ENCODE results near the gene PKNOX1.
"Not testable (repeated sequence)": the region's sequence is repeated elsewhere in the genome, so short reads cannot be mapped to it uniquely, and the experiment has no call there.

The PKNOX1 gene

DNA sequence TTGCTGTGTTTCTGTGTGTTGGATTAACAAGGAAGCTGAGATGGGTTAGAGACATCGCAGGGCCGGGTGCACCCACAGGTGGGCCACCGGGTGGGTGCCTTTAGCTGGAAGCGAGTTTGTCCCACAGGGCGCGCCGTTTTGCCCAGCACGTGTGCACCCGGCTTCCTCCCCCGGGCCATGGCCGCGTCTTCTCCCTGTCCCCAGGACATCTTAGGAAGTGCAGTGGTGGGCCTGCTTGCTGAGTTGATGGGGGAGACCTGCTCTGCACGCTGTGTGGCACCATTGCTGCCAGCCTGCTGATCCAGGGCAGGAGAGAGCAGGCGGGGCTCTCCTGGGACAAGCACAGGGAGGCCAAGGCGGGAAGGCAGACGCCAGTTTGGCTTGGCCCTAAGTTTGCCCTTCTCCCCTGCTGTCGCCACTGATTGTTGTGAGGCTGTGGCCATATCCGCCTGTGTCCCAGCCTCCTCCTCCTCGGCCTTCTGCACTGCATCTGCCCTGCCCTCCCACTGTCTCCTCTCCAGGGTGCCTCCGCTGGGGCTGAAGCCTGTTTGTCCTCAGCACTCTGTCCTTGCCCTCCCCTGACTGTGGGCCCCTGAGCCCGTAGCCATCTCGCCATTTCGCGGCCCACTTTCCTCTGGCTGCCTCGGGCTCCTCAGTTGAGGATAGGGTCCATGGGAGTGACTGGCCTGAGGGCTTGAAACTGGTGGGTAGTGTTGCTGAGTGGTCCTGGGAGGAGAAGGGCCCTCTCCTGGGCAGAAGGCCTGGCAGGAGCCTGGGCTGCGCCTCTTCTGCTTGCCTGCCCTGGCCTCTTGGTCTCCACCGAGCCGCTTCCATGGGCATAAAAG, 47.6 kb downstream of the PKNOX1 start:
- Histone ChIP-seq H3K4me1 (ENCODE audit: control insufficient read depth, insufficient read depth, low read length) (peaks cover 2% of the 10 kb centered on the region), H3K36me3 (ENCODE audit: control insufficient read depth in 2 of 2, insufficient read depth in 2 of 2, low read length in 2 of 2) (peaks cover 14 to 39% of the 10 kb centered on the region in 2 donors), H3K27me3 (ENCODE audit: control insufficient read depth in 1 of 2, insufficient read depth in 2 of 2, low read length in 2 of 2) (no peaks in the 10 kb centered on the region), H3K27ac (ENCODE audit: low read length) (no peak overlapping the region), H3K9me3 (ENCODE audit: control insufficient read depth in 2 of 2, low read length in 2 of 2) (no peaks in the 10 kb centered on the region), H3K9ac (ENCODE audit: low read length in 2 of 2) (no peak overlapping the region), H3K4me3 (ENCODE audit: low read length in 2 of 2) (no peak overlapping the region)

DNA sequence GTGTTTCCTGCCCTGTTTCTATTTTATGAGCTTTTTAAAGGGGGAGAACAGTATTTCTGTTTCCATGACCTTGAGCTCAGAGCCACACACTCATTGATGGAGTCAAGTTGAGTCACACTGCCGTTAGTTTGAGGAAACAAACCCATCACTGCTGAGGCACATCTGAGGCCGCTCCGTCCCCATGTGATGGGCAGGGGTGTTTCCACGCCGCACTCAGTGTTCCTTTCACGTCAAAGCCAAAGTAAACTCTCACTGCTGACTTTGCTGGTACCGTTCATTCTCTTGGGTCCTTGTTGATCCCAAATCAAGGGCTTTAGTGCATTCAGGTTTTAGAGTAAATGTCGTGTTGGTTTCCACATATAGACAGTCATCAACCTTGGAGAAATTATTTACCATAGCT, 48.8 kb downstream of the PKNOX1 start:
- H3K9ac ChIP-seq (ENCODE audit: low read length in 2 of 2) = no peak overlapping the region
- no peaks in the 10 kb centered on the region for H3K9me3 ChIP-seq (ENCODE audit: control insufficient read depth in 2 of 2, low read length in 2 of 2)
- no peaks in the 10 kb centered on the region for H3K27me3 ChIP-seq (ENCODE audit: control insufficient read depth in 1 of 2, insufficient read depth in 2 of 2, low read length in 2 of 2)
- H3K27ac ChIP-seq (ENCODE audit: low read length) = no peak overlapping the region
- peaks cover 2% of the 10 kb centered on the region for H3K4me1 ChIP-seq (ENCODE audit: control insufficient read depth, insufficient read depth, low read length)
- H3K36me3 ChIP-seq (ENCODE audit: control insufficient read depth in 2 of 2, insufficient read depth in 2 of 2, low read length in 2 of 2) = peaks cover 14 to 42% of the 10 kb centered on the region in 2 donors
- no peak overlapping the region for H3K4me3 ChIP-seq (ENCODE audit: low read length in 2 of 2)

DNA sequence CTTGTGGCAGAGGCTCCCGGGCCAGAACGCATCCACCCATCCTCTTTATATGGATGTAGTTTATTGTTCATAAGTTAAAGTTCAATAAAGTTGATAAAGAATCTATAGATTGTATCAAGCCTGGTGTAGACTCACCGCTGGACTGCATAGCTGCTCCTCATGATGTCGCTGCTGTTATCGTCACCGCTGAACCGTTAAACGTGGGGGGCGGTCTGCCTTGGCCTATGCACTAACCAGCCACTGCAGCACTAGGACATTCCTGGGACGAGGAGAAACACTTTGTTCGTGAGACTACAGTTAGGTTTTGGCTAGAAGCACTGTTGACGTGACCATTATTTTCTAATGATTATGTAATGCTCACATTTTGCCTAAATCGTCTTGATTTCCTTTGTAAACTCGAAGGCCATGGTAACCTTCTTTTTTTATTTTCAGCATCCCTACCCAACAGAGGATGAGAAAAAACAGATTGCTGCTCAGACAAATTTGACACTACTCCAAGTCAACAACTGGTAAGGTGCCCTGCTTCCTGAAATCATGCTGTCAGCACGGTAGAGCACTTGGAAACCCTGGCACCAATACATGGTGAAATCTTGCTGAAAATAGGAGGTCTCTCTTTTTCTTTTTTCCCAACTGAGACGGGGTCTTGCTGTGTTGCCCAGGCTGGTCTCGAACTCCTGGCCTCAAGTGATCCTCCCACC, 50.2 kb downstream of the PKNOX1 start:
- peaks cover 2% of the 10 kb centered on the region for H3K4me1 ChIP-seq (ENCODE audit: control insufficient read depth, insufficient read depth, low read length)
- peaks cover 20 to 46% of the 10 kb centered on the region in 2 donors for H3K36me3 ChIP-seq (ENCODE audit: control insufficient read depth in 2 of 2, insufficient read depth in 2 of 2, low read length in 2 of 2)
- no peaks in the 10 kb centered on the region for H3K27me3 ChIP-seq (ENCODE audit: control insufficient read depth in 1 of 2, insufficient read depth in 2 of 2, low read length in 2 of 2)
- no peaks in the 10 kb centered on the region for H3K9me3 ChIP-seq (ENCODE audit: control insufficient read depth in 2 of 2, low read length in 2 of 2)
- peak overlapping the region in 1 of 2 donors; percentile 5 for H3K9ac ChIP-seq (ENCODE audit: low read length in 2 of 2)
- no peak overlapping the region for H3K4me3 ChIP-seq (ENCODE audit: low read length in 2 of 2)
- peak overlapping the region; percentile 55 for H3K27ac ChIP-seq (ENCODE audit: low read length)

DNA sequence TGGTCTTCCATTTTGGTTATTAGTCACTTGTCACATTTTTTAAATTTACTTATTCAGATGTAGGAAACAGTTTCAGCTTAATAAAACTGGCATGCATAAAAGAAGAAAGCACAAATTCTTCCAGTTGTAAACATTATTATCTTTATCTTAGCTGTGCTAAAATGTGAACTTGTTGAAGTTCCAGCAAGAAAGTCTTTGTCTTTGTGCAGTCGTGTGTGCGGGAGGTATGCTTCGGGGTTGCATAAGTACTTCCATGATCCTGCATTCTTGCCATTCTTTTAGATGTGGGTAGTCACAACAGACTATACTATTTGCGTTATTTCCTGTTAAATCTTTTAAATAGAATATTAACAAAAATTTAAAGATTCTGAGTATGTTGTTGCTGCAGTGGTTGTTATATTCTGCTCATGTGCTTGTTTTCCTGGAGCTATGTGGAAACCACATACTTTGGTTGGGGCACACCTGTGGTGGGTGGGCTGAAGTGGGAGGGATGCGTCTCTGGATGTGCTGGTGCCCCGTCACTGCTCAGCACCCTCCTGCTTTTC, 51.3 kb downstream of the PKNOX1 start:
- Histone ChIP-seq H3K36me3 (ENCODE audit: control insufficient read depth in 2 of 2, insufficient read depth in 2 of 2, low read length in 2 of 2) (peaks cover 29 to 50% of the 10 kb centered on the region in 2 donors), H3K9me3 (ENCODE audit: control insufficient read depth in 2 of 2, low read length in 2 of 2) (no peaks in the 10 kb centered on the region), H3K27me3 (ENCODE audit: control insufficient read depth in 1 of 2, insufficient read depth in 2 of 2, low read length in 2 of 2) (no peaks in the 10 kb centered on the region), H3K27ac (ENCODE audit: low read length) (no peak overlapping the region), H3K9ac (ENCODE audit: low read length in 2 of 2) (no peak overlapping the region), H3K4me1 (ENCODE audit: control insufficient read depth, insufficient read depth, low read length) (peaks cover 2% of the 10 kb centered on the region), H3K4me3 (ENCODE audit: low read length in 2 of 2) (no peak overlapping the region)

DNA sequence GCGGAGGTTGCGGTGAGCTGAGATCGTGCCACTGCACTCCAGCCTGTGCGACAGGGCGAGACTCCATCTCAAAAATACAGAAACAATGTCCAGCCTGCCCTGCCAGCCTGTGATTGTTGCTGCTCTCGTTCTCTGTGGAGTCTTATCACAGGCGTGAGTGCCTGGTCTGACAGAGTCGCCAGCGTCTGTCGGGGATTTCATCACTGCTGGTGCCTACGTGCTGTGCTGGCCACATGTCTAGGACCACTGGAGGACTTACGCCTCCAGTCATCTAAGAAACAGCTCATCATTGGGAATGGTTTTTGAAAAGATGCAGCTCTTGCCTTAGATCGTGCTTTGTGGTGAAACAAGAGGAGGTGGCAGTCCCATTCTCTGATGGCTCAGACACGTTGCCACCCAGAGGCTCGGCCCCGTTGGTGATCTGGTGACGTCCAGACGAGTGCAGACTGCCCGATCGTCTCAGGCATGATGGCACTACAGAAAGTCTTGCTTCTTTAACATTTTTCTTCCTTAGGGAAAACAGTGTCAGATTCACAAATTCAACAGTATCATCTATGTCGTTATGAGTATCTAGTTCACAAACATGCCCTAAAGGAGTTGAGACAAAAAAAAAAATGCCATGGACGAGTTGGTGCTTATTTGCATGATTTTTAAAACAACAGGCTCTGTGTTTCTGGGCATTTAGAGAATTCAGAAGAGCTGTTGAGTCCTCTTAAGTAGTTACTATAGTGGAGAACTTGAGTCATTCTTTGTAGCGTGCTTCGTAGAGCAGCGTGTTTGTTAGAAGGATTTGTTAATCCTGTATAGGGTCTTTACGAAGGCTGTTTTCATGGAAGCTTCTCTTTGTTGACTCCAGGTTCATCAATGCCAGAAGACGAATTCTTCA, 53.7 kb downstream of the PKNOX1 start:
- no peaks in the 10 kb centered on the region for H3K27me3 ChIP-seq (ENCODE audit: control insufficient read depth in 1 of 2, insufficient read depth in 2 of 2, low read length in 2 of 2)
- no peak overlapping the region for H3K4me3 ChIP-seq (ENCODE audit: low read length in 2 of 2)
- H3K9ac ChIP-seq (ENCODE audit: low read length in 2 of 2) = no peak overlapping the region
- H3K4me1 ChIP-seq (ENCODE audit: control insufficient read depth, insufficient read depth, low read length) = peaks cover 2% of the 10 kb centered on the region
- no peak overlapping the region for H3K27ac ChIP-seq (ENCODE audit: low read length)
- peaks cover 29 to 43% of the 10 kb centered on the region in 2 donors for H3K36me3 ChIP-seq (ENCODE audit: control insufficient read depth in 2 of 2, insufficient read depth in 2 of 2, low read length in 2 of 2)
- no peaks in the 10 kb centered on the region for H3K9me3 ChIP-seq (ENCODE audit: control insufficient read depth in 2 of 2, low read length in 2 of 2)

DNA sequence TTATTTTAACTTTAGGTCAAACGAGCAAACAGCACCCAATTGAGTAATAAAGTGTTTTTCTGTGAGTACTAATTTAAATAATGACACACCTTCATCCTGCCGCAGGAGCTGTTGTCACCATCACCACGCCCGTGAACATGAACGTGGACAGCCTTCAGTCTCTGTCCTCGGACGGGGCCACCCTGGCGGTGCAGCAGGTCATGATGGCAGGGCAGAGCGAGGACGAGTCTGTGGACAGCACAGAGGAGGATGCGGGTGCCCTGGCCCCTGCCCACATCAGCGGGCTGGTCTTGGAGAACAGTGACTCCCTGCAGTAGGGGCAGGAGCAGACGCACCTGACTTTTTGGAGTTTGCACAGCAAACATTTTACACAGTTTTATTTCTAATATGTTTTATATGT, 55.4 kb downstream of the PKNOX1 start:
- Histone ChIP-seq H3K36me3 (ENCODE audit: control insufficient read depth in 2 of 2, insufficient read depth in 2 of 2, low read length in 2 of 2) (peaks cover 27 to 38% of the 10 kb centered on the region in 2 donors), H3K9me3 (ENCODE audit: control insufficient read depth in 2 of 2, low read length in 2 of 2) (no peaks in the 10 kb centered on the region), H3K4me1 (ENCODE audit: control insufficient read depth, insufficient read depth, low read length) (no peaks in the 10 kb centered on the region), H3K27me3 (ENCODE audit: control insufficient read depth in 1 of 2, insufficient read depth in 2 of 2, low read length in 2 of 2) (no peaks in the 10 kb centered on the region), H3K27ac (ENCODE audit: low read length) (no peak overlapping the region), H3K4me3 (ENCODE audit: low read length in 2 of 2) (no peak overlapping the region), H3K9ac (ENCODE audit: low read length in 2 of 2) (no peak overlapping the region)

DNA sequence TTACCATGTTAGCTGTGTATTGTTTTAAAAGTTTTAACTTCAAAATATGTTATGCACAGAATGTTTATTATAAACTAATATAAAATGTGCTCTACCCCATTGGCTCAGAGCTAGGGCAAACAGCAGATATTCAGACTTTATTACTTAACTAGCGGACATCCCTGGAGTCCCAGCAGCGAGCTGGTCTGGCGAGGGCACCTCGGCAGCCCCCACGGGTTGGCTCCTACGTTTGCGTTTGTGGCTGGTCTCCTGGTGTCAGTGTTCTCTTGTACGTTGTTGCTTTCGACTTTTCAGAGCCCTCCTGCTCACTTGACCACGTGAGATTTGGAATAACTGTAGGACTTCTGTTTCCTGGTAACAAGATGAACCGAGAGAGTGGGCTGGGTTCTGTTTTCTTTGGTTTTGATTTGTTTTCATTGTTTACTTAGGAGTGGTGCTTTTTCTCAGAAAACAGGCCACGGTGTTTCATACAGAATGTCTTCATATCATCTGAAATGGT, 56.8 kb downstream of the PKNOX1 start:
- Histone ChIP-seq H3K9me3 (ENCODE audit: control insufficient read depth in 2 of 2, low read length in 2 of 2) (no peaks in the 10 kb centered on the region), H3K27me3 (ENCODE audit: control insufficient read depth in 1 of 2, insufficient read depth in 2 of 2, low read length in 2 of 2) (no peaks in the 10 kb centered on the region), H3K27ac (ENCODE audit: low read length) (no peak overlapping the region), H3K9ac (ENCODE audit: low read length in 2 of 2) (no peak overlapping the region), H3K36me3 (ENCODE audit: control insufficient read depth in 2 of 2, insufficient read depth in 2 of 2, low read length in 2 of 2) (peaks cover 24 to 33% of the 10 kb centered on the region in 2 donors), H3K4me3 (ENCODE audit: low read length in 2 of 2) (no peak overlapping the region), H3K4me1 (ENCODE audit: control insufficient read depth, insufficient read depth, low read length) (no peaks in the 10 kb centered on the region)

DNA sequence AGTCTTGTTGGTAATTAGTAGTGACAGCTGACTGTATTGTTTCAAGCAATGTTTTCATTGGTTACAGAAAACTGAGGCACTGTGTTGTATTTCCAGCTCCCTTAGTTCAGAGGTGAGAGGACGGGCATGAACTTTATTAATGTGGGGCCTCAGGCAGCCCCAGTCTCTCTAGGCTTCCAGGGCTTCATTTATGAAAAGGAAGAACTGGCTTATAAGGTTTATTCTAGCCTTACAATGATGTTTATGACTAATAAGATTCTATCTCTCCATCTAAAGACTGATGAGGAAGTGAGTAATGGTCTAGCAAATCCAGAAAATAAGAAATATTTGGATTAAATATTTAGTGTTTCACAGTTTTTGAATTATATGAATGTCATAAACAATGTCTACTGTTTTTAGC, 59.7 kb downstream of the PKNOX1 start:
- no peak overlapping the region for H3K9ac ChIP-seq (ENCODE audit: low read length in 2 of 2)
- H3K27ac ChIP-seq (ENCODE audit: low read length) = no peak overlapping the region
- no peaks in the 10 kb centered on the region for H3K27me3 ChIP-seq (ENCODE audit: control insufficient read depth in 1 of 2, insufficient read depth in 2 of 2, low read length in 2 of 2)
- no peaks in the 10 kb centered on the region for H3K9me3 ChIP-seq (ENCODE audit: control insufficient read depth in 2 of 2, low read length in 2 of 2)
- no peaks in the 10 kb centered on the region for H3K4me1 ChIP-seq (ENCODE audit: control insufficient read depth, insufficient read depth, low read length)
- H3K4me3 ChIP-seq (ENCODE audit: low read length in 2 of 2) = no peak overlapping the region
- peaks cover 19 to 20% of the 10 kb centered on the region in 2 donors for H3K36me3 ChIP-seq (ENCODE audit: control insufficient read depth in 2 of 2, insufficient read depth in 2 of 2, low read length in 2 of 2)

DNA sequence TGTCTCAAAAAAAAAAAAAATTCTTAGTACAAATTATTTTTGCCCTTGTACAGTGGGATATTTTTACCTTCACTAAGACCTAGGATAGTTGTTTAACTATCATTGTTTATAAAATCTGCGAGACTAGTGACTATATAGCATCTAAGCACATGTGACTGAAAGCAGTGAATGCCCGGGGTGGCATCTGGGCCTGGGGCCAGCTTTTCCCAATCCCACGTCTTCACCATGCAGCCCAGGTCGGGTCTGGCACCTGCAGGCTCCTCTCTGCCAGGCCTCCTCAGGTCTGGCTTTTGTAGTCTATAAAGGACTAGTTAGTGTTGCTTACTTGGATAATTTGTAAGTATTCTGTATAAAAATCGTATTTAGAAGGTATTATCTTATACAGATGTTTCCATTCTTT, 60.5 kb downstream of the PKNOX1 start:
- peaks cover 16 to 17% of the 10 kb centered on the region in 2 donors for H3K36me3 ChIP-seq (ENCODE audit: control insufficient read depth in 2 of 2, insufficient read depth in 2 of 2, low read length in 2 of 2)

DNA sequence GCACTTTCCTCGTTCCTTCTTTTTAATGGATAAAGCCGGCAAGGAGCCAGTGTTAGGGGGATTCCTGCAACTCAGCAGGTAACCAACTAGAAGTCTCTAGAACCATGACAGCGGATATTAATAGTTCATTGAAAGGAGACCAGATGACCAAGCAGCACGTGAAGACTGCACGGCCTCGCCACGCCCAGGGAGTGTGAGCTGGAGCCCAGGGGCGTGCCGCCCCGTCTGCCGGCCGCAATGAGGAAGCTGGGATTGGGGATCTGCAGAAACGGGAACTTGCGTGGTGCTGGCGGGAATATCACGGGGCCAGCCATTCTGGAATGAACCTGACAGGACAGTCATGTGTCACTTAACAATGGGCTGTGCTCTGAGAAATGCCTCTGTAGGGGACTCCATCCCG, 62.5 kb downstream of the PKNOX1 start:
- not testable (repeated sequence) for H3K4me3 ChIP-seq (ENCODE audit: low read length in 2 of 2); H3K9me3 ChIP-seq (ENCODE audit: control insufficient read depth in 2 of 2, low read length in 2 of 2); H3K27me3 ChIP-seq (ENCODE audit: control insufficient read depth in 1 of 2, insufficient read depth in 2 of 2, low read length in 2 of 2); H3K4me1 ChIP-seq (ENCODE audit: control insufficient read depth, insufficient read depth, low read length); H3K27ac ChIP-seq (ENCODE audit: low read length); H3K36me3 ChIP-seq (ENCODE audit: control insufficient read depth in 2 of 2, insufficient read depth in 2 of 2, low read length in 2 of 2); H3K9ac ChIP-seq (ENCODE audit: low read length in 2 of 2)

More for the DNA sequence above, 60.5 kb downstream of the PKNOX1 start:
- Histone ChIP-seq H3K9ac (ENCODE audit: low read length in 2 of 2) (no peak overlapping the region), H3K27me3 (ENCODE audit: control insufficient read depth in 1 of 2, insufficient read depth in 2 of 2, low read length in 2 of 2) (no peaks in the 10 kb centered on the region), H3K27ac (ENCODE audit: low read length) (no peak overlapping the region), H3K4me3 (ENCODE audit: low read length in 2 of 2) (no peak overlapping the region), H3K4me1 (ENCODE audit: control insufficient read depth, insufficient read depth, low read length) (no peaks in the 10 kb centered on the region), H3K9me3 (ENCODE audit: control insufficient read depth in 2 of 2, low read length in 2 of 2) (no peaks in the 10 kb centered on the region)

Measured in stomach smooth muscle (tissue), 2 donors.